HEK293T (cell line): ENCODE data around the gene OXCT2.

Experiments
- CTBP1 ChIP-seq: fragments of 450-650 bp; IDR thresholded peaks from 2 replicates; pipeline ENCODE4 v1.6.1; 2016; ENCODE audit warnings: borderline replicate concordance
- ELF4 ChIP-seq: fragments of 450-650 bp; IDR thresholded peaks from 2 replicates; pipeline ENCODE4 v1.6.1; 2017; ENCODE audit warnings: antibody characterized with exemption
- FOXA1 ChIP-seq: fragments of 450-650 bp; IDR thresholded peaks from 2 replicates; pipeline ENCODE4 v1.6.1; 2016; ENCODE audit warnings: mild to moderate bottlenecking
- FOXK2 ChIP-seq: fragments of 450-650 bp; IDR thresholded peaks from 2 replicates; pipeline ENCODE4 v1.6.1; 2016; ENCODE audit warnings: mild to moderate bottlenecking
- FOXM1 ChIP-seq: fragments of 450-650 bp; IDR thresholded peaks from 2 replicates; pipeline ENCODE4 v1.6.1; 2017; ENCODE audit warnings: mild to moderate bottlenecking, borderline replicate concordance
- SUZ12 ChIP-seq: fragments of 450-650 bp; IDR thresholded peaks from 2 replicates; pipeline ENCODE4 v1.6.1; 2016; ENCODE audit warnings: mild to moderate bottlenecking

GRCh38 chr1:39791838-39792237 is 20.7 kb upstream of the OXCT2 start:
- TF ChIP-seq FOXK2: no peak
- no peak for TF ChIP-seq CTBP1
- TF ChIP-seq ELF4: no peak
- TF ChIP-seq FOXM1: no peak
- TF ChIP-seq SUZ12: no peak
- TF ChIP-seq FOXA1: no peak
